Keratinocyte (primary cell): Measurements from ENCODE around the gene CXCL1. TPM values are rescaled to one million over a fixed set of nuclear protein-coding genes. Genes with fewer than 3 reads are reported as not detected.

ENCODE experiments used
- DNase-seq: peaks from one replicate; pipeline ENCODE4 v3.0.0-alpha.2; 2011; ENCODE audit warnings: low read depth, missing footprints, low spot score
- FAIRE-seq: peaks from 2 replicates; lab custom pipeline; 2011; peaks lifted over from hg19 to GRCh38; lab: Jason Lieb, UNC
- H2AFZ ChIP-seq: 2 replicates; pipeline ENCODE4 v1.6.0; 2012; ENCODE audit warnings: low read length, control low read depth, inconsistent platforms; ENCODE audit not compliant: control insufficient read depth
- H3K27ac ChIP-seq: 2 replicates; pipeline ENCODE4 v1.5.1; 2011; ENCODE audit warnings: low read length; ENCODE audit not compliant: control insufficient read depth, insufficient read depth
- H3K27me3 ChIP-seq: 3 replicates; pipeline ENCODE4 v1.6.0; 2011; ENCODE audit warnings: low read length; ENCODE audit not compliant: control insufficient read depth, insufficient read depth; ENCODE audit errors: extremely low read depth
- H3K36me3 ChIP-seq, 2 experiments: 2 replicates in 1 of 2; 3 replicates in 1 of 2; pipeline ENCODE4 v1.5.1; 2011; ENCODE audit warnings: low read length in 2 of 2, mild to moderate bottlenecking in 1 of 2; ENCODE audit not compliant: control insufficient read depth in 2 of 2, insufficient read depth in 2 of 2; ENCODE audit errors: extremely low read depth in 1 of 2
- H3K4me1 ChIP-seq: 3 replicates; pipeline ENCODE4 v1.5.1; 2011; ENCODE audit warnings: low read length; ENCODE audit not compliant: control insufficient read depth, insufficient read depth; ENCODE audit errors: extremely low read depth
- H3K4me2 ChIP-seq: 3 replicates; pipeline ENCODE4 v1.6.0; 2011; ENCODE audit warnings: low read depth, low read length; ENCODE audit not compliant: control insufficient read depth, insufficient read depth; ENCODE audit errors: extremely low read depth
- H3K4me3 ChIP-seq, 3 experiments: fragments of 200-600 bp in 1 of 3; sonication (generic) in 1 of 3; 2 replicates in 2 of 3; 3 replicates in 1 of 3; pipeline ENCODE4 v1.5.1; 2011 to 2016; ENCODE audit warnings: low read length in 3 of 3, mild to moderate bottlenecking in 3 of 3, control low read depth in 2 of 3, inconsistent platforms in 1 of 3, low read depth in 1 of 3, mixed read lengths in 1 of 3, mixed run types in 1 of 3, moderate library complexity in 1 of 3; ENCODE audit not compliant: control insufficient read depth in 2 of 3, insufficient read depth in 2 of 3; ENCODE audit errors: extremely low read depth in 1 of 3
- H3K79me2 ChIP-seq: 2 replicates; pipeline ENCODE4 v1.6.0; 2012; ENCODE audit warnings: low read length; ENCODE audit not compliant: control insufficient read depth, insufficient read depth
- H3K9ac ChIP-seq: 3 replicates; pipeline ENCODE4 v1.6.0; 2011; ENCODE audit warnings: low read length; ENCODE audit not compliant: control insufficient read depth, insufficient read depth; ENCODE audit errors: extremely low read depth
- H3K9me1 ChIP-seq: 3 replicates; pipeline ENCODE4 v1.6.0; 2011; ENCODE audit warnings: low read length; ENCODE audit not compliant: control insufficient read depth, insufficient read depth; ENCODE audit errors: extremely low read depth
- H3K9me3 ChIP-seq: 2 replicates; pipeline ENCODE4 v1.5.1; 2012; ENCODE audit warnings: low read depth, low read length; ENCODE audit not compliant: control insufficient read depth
- H4K20me1 ChIP-seq: 3 replicates; pipeline ENCODE4 v1.6.0; 2011; ENCODE audit warnings: low read length; ENCODE audit not compliant: control insufficient read depth, insufficient read depth; ENCODE audit errors: extremely low read depth
- EZH2 ChIP-seq: IDR thresholded peaks from one replicate; pipeline ENCODE4 v1.6.1; 2012; ENCODE audit warnings: inconsistent platforms, mild to moderate bottlenecking, low read length, moderate library complexity
- dilution Hi-C: fragments of 300-500 bp; cut with MboI; formaldehyde crosslinking; loops from one replicate; pipeline ENCODE4 v1.7.0; 2020; ENCODE audit warnings: low sequenced_read_pairs; ENCODE audit not compliant: extremely low pct_ligation_motif_present
- polyA plus RNA-seq, 5 experiments: library from polyadenylated mRNA; depleted of rRNA in 3 of 5; stranded (reverse) in 3 of 5; stranded (forward) in 1 of 5; unstranded in 1 of 5; fragments of >200 nt; gene quantifications; 1 replicate in 1 of 5; 2 replicates in 3 of 5; 3 replicates in 1 of 5; pipeline versions ENCODE4 v1.2.1 to v1.2.3, GENCODE V29; 2011 to 2012; ENCODE audit warnings: missing spikeins in 2 of 5, low read depth in 1 of 5, low replicate concordance in 1 of 5
- TF ChIP-seq, protein P1 (sequence below), 3 experiments: IDR thresholded peaks in 1 of 3; conservative IDR thresholded peaks in 1 of 3; optimal IDR thresholded peaks in 1 of 3; 2 replicates in 2 of 3; 3 replicates in 1 of 3; pipeline versions ENCODE3 to v1.5.1; 2011; ENCODE audit warnings: low read length in 3 of 3, mild to moderate bottlenecking in 3 of 3, moderate library complexity in 2 of 3, control low read depth in 1 of 3, inconsistent platforms in 1 of 3; ENCODE audit not compliant: insufficient read depth in 2 of 3; ENCODE audit errors: extremely low read depth in 1 of 3

The CXCL1 gene
- polyA plus RNA-seq, 1 donor (not counting 4 experiments of a cell fraction or from before 2014, with no cell fraction given) = 35.5 TPM

DNA sequence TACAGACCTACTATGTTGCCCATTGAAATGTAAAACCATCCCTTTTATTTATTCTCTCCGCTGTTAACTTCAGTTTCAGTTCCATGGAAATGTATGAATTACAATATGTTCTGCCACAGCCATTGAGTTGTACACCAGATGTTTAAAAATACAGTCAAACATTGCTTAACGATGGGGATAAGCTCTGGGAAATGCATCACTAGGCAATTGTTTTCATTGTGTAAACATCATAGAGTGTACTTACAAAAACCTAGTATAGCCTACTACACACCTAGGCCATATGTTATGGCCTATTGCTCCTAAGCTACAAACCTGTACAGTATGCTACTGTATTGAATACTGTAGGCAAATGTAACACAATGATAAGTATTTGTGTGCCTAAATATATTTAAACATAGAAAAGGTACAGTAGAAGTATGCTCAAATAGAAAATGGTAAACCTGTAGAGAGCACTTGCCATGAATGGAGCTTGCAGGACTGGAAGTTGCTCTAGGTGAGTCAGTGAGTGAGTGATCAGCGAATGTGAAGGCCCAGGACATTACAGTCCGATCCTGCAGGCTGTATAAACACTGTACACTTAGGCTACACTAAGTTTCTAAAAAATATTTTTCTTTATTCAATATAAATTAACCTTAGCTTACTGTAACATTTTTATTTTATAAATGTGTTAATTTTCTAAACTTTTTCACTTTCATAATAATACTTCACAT lies 18.8 kb upstream of the CXCL1 start:
- no peak overlapping the region for H2AFZ ChIP-seq
- DNase-seq (no peak), FAIRE-seq (no peak)
- no peaks in the 10 kb centered on the region for H3K36me3 ChIP-seq
- TF ChIP-seq, protein P1, sequence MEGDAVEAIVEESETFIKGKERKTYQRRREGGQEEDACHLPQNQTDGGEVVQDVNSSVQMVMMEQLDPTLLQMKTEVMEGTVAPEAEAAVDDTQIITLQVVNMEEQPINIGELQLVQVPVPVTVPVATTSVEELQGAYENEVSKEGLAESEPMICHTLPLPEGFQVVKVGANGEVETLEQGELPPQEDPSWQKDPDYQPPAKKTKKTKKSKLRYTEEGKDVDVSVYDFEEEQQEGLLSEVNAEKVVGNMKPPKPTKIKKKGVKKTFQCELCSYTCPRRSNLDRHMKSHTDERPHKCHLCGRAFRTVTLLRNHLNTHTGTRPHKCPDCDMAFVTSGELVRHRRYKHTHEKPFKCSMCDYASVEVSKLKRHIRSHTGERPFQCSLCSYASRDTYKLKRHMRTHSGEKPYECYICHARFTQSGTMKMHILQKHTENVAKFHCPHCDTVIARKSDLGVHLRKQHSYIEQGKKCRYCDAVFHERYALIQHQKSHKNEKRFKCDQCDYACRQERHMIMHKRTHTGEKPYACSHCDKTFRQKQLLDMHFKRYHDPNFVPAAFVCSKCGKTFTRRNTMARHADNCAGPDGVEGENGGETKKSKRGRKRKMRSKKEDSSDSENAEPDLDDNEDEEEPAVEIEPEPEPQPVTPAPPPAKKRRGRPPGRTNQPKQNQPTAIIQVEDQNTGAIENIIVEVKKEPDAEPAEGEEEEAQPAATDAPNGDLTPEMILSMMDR (optimal IDR thresholded peaks at IDR 0.05 in 1 of 3, IDR thresholded peaks at IDR 0.05 in 1 of 3, conservative IDR thresholded peaks at IDR 0.05 in 1 of 3; ENCODE audit: extremely low read depth in 1 of 3, insufficient read depth in 2 of 3, low read length in 3 of 3) = no peak
- no peak for TF ChIP-seq EZH2
- no peaks in the 10 kb centered on the region for H3K9me1 ChIP-seq
- no peak overlapping the region for H3K9ac ChIP-seq
- peaks cover 9% of the 10 kb centered on the region for H3K4me1 ChIP-seq
- no peaks in the 10 kb centered on the region for H4K20me1 ChIP-seq
- H3K27ac ChIP-seq = no peak overlapping the region
- no peak overlapping the region for H3K4me2 ChIP-seq
- dilution Hi-C loops = no loop called here
- H3K79me2 ChIP-seq = no peaks in the 10 kb centered on the region
- peaks cover 8% of the 10 kb centered on the region for H3K27me3 ChIP-seq
- H3K9me3 ChIP-seq = no peaks in the 10 kb centered on the region
- no peak overlapping the region for H3K4me3 ChIP-seq

DNA sequence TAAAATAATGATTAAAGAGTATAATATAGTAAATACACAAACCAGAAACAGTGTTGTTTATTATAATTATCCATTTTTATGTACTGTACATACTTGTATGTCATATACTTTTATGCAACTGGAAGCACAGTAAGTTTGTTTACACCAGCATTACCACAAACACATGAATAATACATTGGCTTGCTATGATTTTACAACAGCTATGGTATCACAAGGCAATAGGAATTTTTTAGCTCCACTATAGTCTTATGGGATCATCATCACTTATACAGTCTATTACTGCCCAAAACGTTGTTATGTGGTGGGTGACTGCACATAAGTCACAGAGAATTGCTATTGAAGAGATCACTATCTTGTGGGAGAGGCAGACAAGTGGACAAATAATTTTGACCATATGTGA lies 17.9 kb upstream of the CXCL1 start:
- FAIRE-seq = peak; percentile 52
- Histone ChIP-seq H3K4me1 (peaks cover 9% of the 10 kb centered on the region), H3K4me2 (no peak overlapping the region), H2AFZ (no peak overlapping the region), H3K79me2 (no peaks in the 10 kb centered on the region), H3K9me1 (no peaks in the 10 kb centered on the region), H3K27ac (no peak overlapping the region), H3K27me3 (peaks cover 8% of the 10 kb centered on the region), H3K36me3 (no peaks in the 10 kb centered on the region), H3K4me3 (no peak overlapping the region), H4K20me1 (no peaks in the 10 kb centered on the region), H3K9me3 (no peaks in the 10 kb centered on the region), H3K9ac (no peak overlapping the region)
- DNase-seq = no peak
- dilution Hi-C loops = no loop called here
- TF ChIP-seq EZH2 = no peak
- TF ChIP-seq, protein P1 (optimal IDR thresholded peaks at IDR 0.05 in 1 of 3, IDR thresholded peaks at IDR 0.05 in 1 of 3, conservative IDR thresholded peaks at IDR 0.05 in 1 of 3; ENCODE audit: extremely low read depth in 1 of 3, insufficient read depth in 2 of 3, low read length in 3 of 3) = no peak
